Panc1 (cell line): Measurements from ENCODE around the gene RLN3. TPM values are rescaled to one million over a fixed set of nuclear protein-coding genes. Genes with fewer than 3 reads are reported as not detected.

ENCODE experiments used
- ATAC-seq: fragments of 200-7000 bp; cut with Tn5 transposase; 2 replicates; pipeline ENCODE4 v1.9.1; 2020; ENCODE audit warnings: mild to moderate bottlenecking, moderate library complexity
- BruUV-seq: library from RNA; stranded (reverse); fragments of 400-500 nt; replicated peaks from 2 replicates; lab custom pipeline; 2021; lab: Mats Ljungman, UMichigan
- CTCF ChIA-PET: fragments of 300-600 bp; sonication (Branson Sonifier 250); formaldehyde crosslinking; loops from one replicate; lab custom pipeline; 2022; ENCODE audit warnings: antibody characterized with exemption; lab: Charles Lee
- POLR2A ChIA-PET: fragments of 300-600 bp; sonication (Branson Sonifier 250); formaldehyde crosslinking; loops from one replicate; lab custom pipeline; 2022; ENCODE audit warnings: antibody characterized with exemption; lab: Charles Lee
- DNase-seq: peaks from one replicate; pipeline ENCODE4 v3.0.0-alpha.2; 2010; ENCODE audit warnings: low read depth, low spot score
- H3K27ac ChIP-seq: 2 replicates; pipeline ENCODE4 v1.5.1; 2011; ENCODE audit warnings: mild to moderate bottlenecking, low read length, inconsistent platforms
- H3K27me3 ChIP-seq: fragments of 200-500 bp; sonication (Bioruptor generic); 2 replicates; pipeline ENCODE4 v1.6.0; 2014; ENCODE audit warnings: low read length, inconsistent platforms; ENCODE audit not compliant: control insufficient read depth, insufficient read depth
- H3K36me3 ChIP-seq: fragments of 200-500 bp; sonication (Bioruptor generic); 2 replicates; pipeline ENCODE4 v1.5.1; 2014; ENCODE audit warnings: inconsistent platforms, mild to moderate bottlenecking, low read length, moderate library complexity; ENCODE audit not compliant: control insufficient read depth, insufficient read depth
- H3K4me1 ChIP-seq: 2 replicates; pipeline ENCODE4 v1.5.1; 2011; ENCODE audit warnings: inconsistent platforms, mild to moderate bottlenecking, low read length, moderate library complexity; ENCODE audit not compliant: control insufficient read depth, insufficient read depth
- H3K4me3 ChIP-seq, 2 experiments: 2 replicates each; pipeline ENCODE4 v1.5.1; 2011 to 2012; ENCODE audit warnings: low read depth in 2 of 2, low read length in 2 of 2, mild to moderate bottlenecking in 2 of 2, inconsistent platforms in 1 of 2, moderate library complexity in 1 of 2
- H3K9me3 ChIP-seq: fragments of 200-500 bp; sonication (Bioruptor generic); 2 replicates; pipeline ENCODE4 v1.5.1; 2014; ENCODE audit warnings: low read depth, mild to moderate bottlenecking, inconsistent platforms, low read length, moderate library complexity; ENCODE audit not compliant: control insufficient read depth, insufficient read depth
- CTCF ChIP-seq: fragments of 450-650 bp; IDR thresholded peaks from 2 replicates; pipeline ENCODE4 v1.5.1; 2017; ENCODE audit warnings: mild to moderate bottlenecking
- POLR2AphosphoS5 ChIP-seq: IDR thresholded peaks from 2 replicates; pipeline ENCODE4 v1.6.1; 2012; ENCODE audit warnings: mild to moderate bottlenecking, low read depth, low read length, moderate library complexity
- REST ChIP-seq, 2 experiments: IDR thresholded peaks; 2 replicates each; pipeline ENCODE4 v1.6.1; 2011 to 2012; ENCODE audit warnings: low read depth in 2 of 2, control low read depth in 1 of 2, low read length in 1 of 2, mild to moderate bottlenecking in 1 of 2, moderate library complexity in 1 of 2; ENCODE audit not compliant: insufficient read depth in 1 of 2
- SIN3A ChIP-seq: IDR thresholded peaks from 2 replicates; pipeline ENCODE4 v1.6.1; 2012; ENCODE audit warnings: low read depth, mild to moderate bottlenecking, low read length, moderate library complexity, borderline replicate concordance; ENCODE audit not compliant: insufficient read depth
- TCF7L2 ChIP-seq: IDR thresholded peaks from 2 replicates; pipeline ENCODE4 v1.6.1; 2011; ENCODE audit warnings: mild to moderate bottlenecking, low read depth, low read length, inconsistent platforms
- in situ Hi-C: cut with HindIII; loops from 2 replicates; pipeline ENCODE4 v1.10.0; 2016; ENCODE audit warnings: low sequenced_read_pairs, low pct_unique_long_range_greater_than_20kb
- intact Hi-C: fragments of 100-400 bp; cut with micrococcal nuclease; formaldehyde crosslinking; loops from one replicate; pipeline ENCODE4 v1.10.0; 2022; ENCODE audit not compliant: unreplicated experiment
- total RNA-seq: library from RNA; stranded (reverse); gene quantifications from one replicate; pipeline ENCODE4 v1.2.1, GENCODE V29; 2021; ENCODE audit not compliant: unreplicated experiment

Gene RLN3
- total RNA-seq, 1 experiment from 2014 or later: not detected

DNA sequence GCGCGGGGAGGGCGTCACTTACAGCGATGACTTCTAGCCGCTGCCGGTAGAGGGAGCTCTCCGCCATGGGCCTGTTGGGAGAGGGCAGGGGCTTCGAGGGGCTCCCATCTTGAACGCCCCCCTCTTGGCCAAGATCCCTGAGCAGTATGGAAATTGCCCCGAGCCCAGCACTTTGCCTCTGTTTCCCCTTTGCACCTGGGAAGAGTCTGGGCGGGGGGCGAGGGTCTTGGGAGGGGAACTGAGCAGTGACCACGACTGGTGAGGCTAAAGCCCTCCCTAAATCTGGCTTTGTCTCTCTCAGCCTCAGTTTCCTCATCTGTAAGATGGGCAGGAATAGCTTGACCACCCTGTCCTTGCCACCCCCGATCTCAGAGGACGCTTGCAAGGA, 31.1 kb downstream of the RLN3 start:
- no TSS peak for BruUV-seq
- no peak for DNase-seq
- H3K4me3 ChIP-seq: no peak overlapping the region
- no peak for ATAC-seq
- CTCF ChIA-PET: interaction anchor here (0.6 kb wide), 1 partner anchor 70 kb away, joined by 7 read pairs; no protein-coding TSS in a partner anchor
- TF ChIP-seq TCF7L2: no peak
- TF ChIP-seq CTCF: no peak; the same call in 1 of the 2 replicates
- TF ChIP-seq SIN3A: no peak
- no peaks in the 10 kb centered on the region for H3K9me3 ChIP-seq
- in situ Hi-C loops: no loop called here
- POLR2A ChIA-PET: no interaction called here
- H3K27ac ChIP-seq: no peak overlapping the region
- no peaks in the 10 kb centered on the region for H3K36me3 ChIP-seq
- H3K4me1 ChIP-seq: peaks cover 5% of the 10 kb centered on the region; the same call in 1 of the 2 replicates
- H3K27me3 ChIP-seq: no peaks in the 10 kb centered on the region
- intact Hi-C loops: no loop called here

DNA sequence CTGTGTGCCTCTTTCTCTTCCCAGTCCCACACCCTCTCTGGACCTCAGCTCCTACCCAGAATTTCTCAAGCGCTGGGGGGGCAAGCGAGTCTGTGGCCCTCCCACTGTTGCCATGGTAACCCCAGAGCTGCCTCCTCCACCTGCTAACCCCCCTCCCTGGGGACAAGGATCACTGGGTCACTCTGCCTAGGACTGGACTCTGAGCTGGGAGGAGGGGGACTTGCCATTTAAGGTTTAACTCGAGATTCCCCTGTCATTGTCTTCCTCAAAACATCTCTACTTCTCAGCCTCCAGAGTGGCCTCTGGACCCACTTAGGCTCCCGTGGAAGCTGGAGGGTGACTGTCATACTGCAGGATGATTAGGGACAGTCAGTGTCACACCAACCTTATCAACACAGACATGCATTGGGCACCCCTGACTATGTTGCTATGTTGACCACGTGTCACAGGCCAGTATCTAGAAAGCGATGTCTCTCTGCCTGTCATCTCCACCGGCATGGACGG, 31.8 kb downstream of the RLN3 start:
- POLR2A ChIA-PET: interaction anchor here (0.7 kb wide), 1 partner anchor 10 kb away, joined by 5 read pairs; no protein-coding TSS in a partner anchor
- intact Hi-C loops: no loop called here
- CTCF ChIA-PET: interaction anchor here (0.7 kb wide), 1 partner anchor 11 kb away, joined by 3 read pairs; no protein-coding TSS in a partner anchor

More for the DNA sequence above, 31.8 kb downstream of the RLN3 start:
- TF ChIP-seq SIN3A: no peak
- TF ChIP-seq CTCF: no peak
- TF ChIP-seq REST (IDR thresholded peaks at IDR 0.05; ENCODE audit: insufficient read depth in 1 of 2, low read depth in 2 of 2, low read length in 1 of 2): no peak
- TF ChIP-seq POLR2AphosphoS5: no peak
- no peak for TF ChIP-seq TCF7L2
- Histone ChIP-seq H3K4me1 (peaks cover 5% of the 10 kb centered on the region; the same call in 1 of the 2 replicates), H3K36me3 (no peaks in the 10 kb centered on the region), H3K27ac (no peak overlapping the region), H3K4me3 (no peak overlapping the region), H3K9me3 (no peaks in the 10 kb centered on the region), H3K27me3 (no peaks in the 10 kb centered on the region)
- ATAC-seq (no peak), DNase-seq (no peak)
- no TSS peak for BruUV-seq
- in situ Hi-C loops: no loop called here
